Fibroblast of skin of right quadriceps (primary cell): ENCODE measurements around the gene ADCY10.
"Not testable (repeated sequence)": the region's sequence is repeated elsewhere in the genome, so short reads cannot be mapped to it uniquely, and the experiment has no call there.

ENCODE experiments used
- DNase-seq: peaks from one replicate; pipeline ENCODE4 v3.0.0-alpha.2; 2013

ADCY10 gene

DNA sequence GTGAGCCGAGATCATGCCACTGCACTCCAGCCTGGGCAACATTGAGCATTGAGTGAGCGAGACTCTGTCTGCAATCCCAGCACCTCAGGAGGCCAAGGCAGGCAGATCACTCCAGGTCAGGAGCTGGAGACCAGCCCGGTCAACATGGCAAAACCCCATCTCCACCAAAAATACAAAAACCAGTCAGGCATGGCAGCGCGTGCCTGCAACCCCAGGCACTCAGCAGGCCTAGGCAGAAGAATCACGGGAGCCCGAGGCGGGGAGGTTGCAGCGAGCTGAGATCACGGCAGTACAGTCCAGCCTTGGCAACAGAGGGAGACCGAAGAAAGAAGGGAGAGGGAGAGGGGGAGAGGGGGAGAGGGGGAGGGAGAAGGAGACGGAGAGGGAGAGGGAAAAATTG, 107.3 kb downstream of the ADCY10 start:
- DNase-seq: not testable (repeated sequence)

DNA sequence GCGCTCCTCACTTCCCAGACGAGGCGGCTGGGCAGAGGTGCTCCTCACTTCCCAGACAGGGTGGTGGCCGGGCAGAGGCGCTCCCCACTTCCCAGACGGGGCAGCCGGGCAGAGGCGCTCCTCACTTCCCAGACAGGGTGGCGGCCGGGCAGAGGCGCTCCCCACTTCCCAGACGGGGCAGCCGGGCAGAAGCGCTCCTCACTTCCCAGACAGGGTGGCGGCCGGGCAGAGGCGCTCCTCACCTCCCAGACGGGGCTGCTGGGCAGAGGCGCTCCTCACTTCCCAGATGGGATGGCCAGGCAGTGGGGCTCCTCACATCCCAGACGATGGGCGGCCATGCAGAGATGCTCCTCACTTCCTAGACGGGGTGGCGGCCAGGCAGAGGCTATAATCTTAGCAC, 107.7 kb downstream of the ADCY10 start:
- not testable (repeated sequence) for DNase-seq

DNA sequence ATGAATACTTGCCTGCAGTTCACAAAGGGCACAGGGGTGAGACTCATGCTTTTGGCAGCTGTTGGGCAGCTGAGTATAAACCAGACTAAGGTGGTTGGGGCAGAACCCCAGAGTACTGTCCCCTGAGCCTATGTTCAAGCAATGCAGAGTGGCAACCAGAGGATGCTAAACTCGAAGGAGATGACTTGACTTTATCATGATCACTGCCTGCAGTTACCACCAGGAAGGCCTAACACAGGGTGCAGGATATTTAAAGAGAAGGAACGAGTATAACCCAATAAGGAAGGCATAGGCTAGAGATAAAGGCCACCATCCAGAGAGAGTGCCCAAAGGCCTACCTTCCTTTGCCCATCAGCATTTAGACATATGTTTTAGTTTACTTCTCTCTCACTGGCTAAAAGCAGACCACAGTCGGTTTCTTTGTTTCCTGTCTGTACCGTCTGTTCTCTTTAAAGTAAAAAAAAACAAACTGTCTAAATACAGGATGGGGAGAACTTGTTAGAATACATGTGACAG, 108.8 kb downstream of the ADCY10 start:
- DNase-seq: no peak

DNA sequence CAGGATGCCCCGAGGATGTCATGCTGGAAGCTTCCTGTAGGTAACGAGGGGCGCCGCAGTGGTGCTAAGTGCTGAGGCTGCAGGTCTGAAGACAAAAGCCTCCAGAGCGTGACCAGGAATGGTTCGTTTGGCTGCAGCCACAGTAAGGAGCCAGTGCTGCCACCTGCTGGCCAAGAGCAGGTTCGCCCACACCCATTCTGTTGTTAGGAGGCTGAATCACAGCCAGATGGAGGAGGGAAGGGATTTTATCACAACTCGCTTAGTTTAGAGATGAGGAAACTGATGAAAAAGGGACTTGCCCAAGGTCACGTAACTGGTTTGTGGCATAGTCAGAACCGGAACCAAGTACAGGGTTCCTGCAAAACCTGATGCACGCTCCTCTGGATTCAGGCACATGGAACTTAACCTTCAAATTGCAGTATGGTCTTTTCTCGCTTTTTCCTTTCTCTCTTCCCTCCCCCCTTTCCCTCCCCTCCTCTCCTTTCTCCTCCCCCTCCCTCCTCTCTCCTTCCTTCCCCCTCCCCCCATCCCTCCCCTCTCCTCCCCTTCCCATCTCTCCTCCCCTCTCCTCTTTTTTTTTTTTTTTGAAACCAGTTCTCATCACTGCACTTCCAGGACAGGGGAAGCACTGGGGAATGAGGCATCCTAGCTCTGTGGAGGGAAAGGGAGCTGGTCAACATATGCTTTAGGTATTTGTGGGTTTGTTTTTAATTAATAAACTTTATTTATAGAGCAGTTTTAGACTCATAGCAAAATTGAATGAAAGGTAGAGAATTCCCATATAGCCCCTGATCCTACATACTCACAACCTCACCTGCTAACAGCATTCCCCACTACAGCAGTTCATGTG, 110.4 kb downstream of the ADCY10 start:
- DNase-seq: peak; percentile 92

DNA sequence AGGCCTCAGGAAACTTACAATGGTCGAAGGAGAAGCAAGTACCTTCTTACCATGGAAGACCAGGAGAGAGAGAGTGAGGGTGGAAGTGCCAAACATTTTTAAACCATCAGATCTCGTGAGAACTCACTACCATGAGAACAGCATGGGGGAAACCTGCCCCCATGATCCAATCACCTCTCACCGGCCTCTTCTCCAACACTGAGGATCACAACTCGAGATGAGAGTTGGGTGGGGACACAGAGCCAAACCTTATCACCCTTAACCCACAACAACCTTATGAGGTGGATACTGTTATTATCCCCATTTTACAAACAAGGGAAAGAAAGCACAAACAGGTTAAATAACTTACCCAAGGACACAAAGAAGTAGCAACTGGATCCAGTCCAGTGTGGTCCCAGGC, 111.7 kb downstream of the ADCY10 start:
- DNase-seq: no peak

DNA sequence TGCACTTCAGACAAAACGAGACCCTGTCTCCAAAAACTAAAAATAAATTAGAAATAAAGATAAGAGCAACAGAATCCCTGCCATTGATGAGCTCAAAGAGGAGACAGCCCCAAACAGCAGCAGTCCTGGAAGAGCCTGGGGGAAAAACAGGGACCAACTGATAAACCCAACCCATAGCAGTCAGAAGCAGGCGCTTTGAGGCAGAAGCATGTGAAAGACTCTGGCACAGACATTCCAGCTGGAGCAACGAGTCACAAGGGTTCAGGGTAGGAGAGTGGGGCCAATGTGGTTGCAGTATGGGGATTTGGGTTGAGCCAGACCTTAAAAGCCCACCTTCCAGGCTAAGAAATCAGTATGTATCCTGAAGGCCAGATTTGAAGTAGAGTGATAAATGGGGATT, 113.7 kb downstream of the ADCY10 start:
- DNase-seq: no peak

DNA sequence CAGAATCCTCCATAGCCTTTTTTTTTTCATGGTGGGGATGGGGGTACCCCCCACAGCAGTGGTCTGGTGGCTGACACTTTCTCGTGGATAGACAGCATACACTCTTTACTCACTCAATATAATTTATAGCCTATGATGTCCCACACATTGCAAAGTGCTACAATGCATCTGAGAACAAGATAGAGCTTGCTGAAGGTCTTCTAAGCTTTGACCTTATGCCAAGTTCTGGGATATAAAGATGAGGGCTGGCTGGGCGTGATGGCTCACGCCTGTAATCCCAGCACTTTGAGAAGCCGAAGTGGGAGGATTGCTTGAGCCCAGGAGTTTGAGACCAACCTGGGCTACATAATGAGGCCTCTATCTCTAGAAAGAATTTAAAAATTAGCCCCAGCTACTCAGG, 114.2 kb downstream of the ADCY10 start:
- DNase-seq: no peak

DNA sequence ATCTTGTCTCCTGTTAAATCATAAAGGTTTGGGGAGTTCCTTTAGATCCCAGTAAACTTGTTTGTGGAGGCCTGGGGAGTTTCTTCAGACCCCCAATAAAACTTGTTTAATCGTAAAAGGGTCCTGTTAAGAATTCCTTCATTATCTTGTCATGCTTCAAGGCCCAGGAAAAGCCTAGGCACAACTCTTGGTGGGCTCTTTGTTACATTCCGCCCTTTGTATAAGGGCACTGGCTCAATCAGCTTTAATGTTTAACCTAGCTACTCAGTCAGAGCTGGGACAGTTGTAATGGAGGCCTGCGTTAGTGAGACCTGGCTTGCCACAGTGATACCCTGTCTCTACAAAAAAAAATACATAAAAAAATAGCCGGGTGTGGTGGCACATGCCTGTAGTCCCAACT, 115.0 kb downstream of the ADCY10 start:
- DNase-seq: no peak

DNA sequence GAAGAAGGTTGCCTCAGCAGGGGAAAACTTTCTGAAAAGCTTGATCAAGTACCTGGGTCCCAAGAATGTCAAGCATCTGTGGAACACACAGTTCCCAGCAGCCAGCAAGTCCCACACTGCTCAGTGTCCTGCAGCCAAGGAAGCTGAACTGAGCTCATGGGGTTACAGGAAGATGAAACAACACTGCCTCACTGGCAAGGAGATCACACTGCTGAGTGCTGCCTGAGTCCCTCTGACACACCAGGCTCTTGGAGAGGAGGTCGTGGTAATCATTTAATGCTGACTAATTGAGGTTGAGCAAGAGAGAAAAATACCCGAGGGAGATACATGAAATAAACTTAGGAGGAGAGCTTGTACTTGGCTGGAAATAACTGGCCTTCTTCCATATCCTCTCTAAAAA, 116.9 kb downstream of the ADCY10 start:
- DNase-seq: peak; percentile 98

DNA sequence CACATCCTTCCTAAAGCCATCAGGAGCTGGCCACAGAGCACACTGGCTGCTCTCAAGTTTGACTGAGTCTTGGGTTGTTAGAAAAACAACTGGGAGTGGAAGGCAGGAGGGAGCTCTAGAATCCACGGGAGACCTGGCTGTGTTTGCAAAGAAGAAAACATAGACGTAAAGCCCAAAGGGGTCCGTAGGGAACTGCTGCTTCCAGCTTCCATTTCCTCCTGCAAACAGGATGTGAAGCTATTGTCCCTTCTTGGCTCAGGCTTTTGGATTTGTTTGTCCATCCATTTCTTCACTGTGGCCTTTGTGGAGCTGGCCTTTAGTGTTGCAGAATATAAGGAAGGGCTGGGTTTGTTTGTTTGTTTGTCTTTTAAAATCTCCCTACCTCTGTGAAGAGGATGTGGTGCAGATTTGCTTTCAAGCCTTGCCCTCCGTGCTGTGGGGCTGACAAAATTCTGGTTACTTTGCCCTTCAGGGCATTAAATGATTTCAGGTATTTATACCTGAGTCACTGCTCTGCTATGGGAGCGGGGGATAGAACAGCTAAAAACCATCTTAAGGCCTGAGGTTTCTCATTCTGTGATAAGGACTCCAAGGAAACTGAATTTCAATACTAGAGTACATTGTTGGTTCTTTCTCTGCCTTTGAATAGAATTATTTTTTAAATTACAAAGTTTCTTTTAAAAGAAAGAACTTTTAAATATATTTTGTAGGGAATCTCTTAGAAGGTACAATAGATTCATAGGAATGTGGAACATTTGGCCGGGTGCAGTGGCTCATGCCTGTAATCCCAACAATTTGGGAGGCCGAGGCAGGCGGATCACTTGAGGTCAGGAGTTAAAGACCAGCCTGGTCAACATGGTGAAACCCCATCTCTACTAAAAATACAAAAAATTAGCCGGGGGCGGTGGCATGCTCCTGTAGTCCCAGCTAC, 117.9 kb downstream of the ADCY10 start:
- DNase-seq: no peak

DNA sequence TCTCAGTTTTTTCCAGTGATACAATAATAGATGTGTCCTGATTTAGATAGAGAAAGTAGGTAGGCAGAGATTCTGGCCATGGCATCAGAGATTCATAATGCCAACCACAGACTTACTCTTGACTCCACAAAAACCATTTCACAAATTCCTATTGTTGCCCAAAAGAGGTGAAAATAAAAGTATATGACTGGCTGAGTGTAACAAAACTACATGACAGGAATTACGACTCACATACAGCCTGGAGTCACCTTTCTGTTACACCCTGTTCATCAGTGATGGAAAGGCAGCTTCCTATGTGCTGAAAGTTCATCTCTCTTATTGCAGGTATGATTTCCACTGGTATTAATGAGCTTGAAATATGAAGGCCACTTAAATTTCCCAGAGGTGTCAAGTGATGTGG, 119.9 kb downstream of the ADCY10 start:
- DNase-seq: no peak

DNA sequence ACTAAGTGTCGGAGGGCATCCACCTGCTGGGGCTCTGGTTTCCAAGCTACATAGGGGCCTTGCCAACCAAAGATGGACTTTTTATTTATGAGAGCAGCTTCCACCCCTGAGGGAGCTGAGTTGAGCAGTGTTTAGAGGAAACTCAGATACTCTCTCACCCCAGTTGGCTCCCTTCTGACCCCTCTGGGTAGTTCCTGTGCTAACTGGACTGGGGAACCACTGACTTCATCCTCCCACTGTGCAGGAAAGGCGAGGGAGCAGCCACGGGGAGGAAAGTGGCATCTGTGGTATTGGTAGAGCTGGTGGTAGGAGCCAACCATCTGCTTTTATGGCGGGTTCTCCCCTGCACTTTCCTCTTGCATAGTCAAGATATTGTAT, 121.8 kb downstream of the ADCY10 start:
- no peak for DNase-seq

DNA sequence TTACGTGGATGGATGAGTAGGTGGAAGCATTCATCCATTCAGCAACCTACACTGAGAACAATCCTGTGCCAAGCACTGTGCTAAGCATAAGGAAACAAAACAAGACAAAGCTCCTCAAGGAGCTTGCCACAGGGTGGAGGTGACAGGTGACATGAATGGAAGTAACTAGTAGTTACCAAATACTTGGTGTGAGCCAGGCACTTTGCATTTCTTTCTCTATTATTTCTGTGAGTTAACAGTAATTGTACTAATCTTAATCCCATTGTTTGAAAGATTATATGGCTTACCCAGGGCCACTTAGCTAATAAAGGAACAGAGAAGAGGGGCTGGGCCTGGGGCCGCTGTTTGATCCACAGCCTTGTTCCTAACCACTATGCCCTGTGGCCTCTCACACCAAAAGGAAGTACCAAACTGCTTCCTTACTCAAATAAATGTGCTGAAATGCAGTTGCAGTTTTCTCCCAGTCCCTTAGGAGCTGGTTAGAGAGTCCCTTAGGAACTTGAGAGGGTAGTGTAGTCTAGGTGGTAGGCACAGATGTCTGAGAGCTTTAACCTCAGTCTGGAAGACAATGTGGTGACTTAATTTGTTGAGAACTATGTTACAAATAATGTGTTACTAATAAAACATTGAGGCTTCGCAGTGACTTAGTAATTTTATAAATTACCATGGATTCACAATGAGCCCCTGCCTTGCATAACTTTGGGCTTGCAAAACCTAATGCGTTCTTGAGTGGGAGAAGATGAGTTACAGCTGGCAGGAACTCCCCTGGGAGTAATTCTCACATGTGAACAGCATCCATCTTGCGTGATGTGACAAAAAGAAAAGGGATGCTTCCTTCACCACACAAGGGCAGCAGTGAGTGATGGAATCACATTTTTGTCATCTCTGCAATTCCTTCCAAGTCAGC, 122.4 kb downstream of the ADCY10 start:
- peak; percentile 99 for DNase-seq

DNA sequence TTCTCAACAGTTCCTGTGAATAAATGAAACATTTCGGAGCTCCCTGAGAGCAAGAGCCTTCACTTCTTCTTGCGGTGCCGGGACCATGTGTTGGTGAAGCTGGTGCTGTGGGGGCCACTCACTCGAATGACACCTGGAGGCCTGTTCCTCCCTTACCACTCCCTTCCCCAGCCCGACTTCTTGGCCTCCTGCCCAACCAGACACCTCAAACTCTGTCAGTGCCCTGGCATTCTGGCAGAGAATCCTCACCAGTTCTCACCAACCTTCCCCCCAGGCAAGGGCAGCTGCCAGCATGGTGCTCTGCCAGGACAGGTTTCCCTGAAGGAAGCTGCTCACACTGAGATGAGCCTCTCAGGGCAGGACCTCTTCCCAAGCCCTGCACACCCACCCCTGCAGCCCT, 123.8 kb downstream of the ADCY10 start:
- no peak for DNase-seq

DNA sequence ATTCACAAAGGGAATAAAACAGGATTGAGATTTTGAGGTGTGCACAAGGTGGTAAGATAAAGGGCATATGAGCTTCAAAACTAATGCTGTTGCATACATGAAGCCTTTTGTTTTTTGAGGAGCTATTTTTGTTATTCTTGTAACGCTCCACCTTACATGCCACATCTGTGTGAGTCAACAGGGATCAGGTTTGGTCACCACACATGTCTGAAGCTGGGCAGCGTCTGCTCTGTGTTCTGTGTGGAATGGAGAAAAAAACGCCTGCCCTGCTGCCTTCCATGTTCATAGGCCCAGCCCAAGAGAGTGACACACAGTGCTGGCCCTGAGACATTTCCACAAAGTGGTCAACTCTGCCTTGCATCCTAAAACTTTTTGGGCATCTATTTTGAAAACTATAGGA, 124.4 kb downstream of the ADCY10 start:
- DNase-seq: no peak

DNA sequence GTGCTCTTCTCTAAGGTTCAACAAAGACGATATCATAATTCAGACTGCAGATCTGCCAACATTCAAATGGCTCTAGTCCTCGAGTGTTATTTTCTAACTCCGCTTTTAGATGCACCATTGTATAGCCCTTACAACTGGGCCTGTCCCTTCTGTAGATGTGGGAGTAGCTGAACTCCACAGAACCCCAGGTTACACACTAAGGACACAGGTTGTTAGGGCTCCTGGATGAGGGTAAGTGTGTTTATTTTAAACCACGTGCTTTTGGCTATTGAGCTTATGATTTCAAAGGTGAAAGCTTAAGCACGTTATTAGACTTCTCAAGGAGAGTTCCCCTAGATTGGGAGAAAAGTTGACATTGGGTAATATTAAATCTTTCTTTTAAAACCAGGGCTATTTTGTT, 127.4 kb downstream of the ADCY10 start:
- DNase-seq: no peak

DNA sequence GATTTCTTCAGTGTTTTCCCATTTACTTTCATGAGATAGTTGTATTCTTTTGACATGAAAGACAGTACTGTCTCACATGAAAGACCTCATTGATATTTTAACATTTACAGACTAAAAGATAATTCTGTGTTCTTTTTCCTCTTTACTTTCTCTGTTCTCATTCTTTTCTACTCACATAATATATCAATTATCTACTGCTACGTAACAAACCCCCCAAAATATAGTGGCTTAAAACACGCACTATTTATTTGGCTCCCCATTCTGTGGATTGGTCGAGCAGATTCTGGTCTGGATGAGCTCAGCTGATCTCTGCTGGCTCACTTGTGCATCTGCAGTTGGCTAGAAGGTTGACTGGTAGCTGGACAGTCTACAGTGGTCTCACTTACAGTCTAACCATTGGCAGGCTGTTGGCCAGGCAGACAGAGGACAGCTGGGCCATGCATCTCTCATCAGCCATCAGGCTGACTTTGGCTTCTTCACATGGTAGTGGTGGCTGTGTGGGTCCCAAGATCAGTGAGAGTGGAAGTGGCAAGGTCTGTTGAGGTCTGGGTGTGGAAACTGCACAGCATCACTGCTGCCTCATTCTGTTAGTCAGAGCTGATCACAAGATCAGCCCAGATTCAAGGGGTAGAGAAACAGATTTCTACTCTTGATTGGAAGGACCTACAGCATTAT, 128.9 kb downstream of the ADCY10 start:
- no peak for DNase-seq

DNA sequence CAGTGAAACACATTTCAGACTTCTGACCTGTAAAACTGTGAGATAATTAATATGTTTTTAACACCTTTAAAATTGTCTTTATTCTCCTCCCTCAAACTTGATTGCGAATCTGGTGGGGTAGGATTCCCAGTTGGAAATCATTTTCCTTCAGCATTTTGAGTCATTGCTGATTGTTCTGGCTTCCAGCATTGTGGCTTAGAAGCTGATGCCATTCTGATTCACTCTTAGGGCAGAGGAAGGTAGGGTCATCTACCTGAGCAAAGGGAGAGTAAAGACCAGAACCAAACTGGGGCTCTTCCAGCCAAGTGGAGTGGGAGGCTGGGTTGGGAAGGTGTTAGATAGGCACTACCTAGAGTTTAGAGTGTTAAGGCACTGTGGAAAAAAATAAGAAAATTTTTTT, 131.0 kb downstream of the ADCY10 start:
- DNase-seq: no peak

DNA sequence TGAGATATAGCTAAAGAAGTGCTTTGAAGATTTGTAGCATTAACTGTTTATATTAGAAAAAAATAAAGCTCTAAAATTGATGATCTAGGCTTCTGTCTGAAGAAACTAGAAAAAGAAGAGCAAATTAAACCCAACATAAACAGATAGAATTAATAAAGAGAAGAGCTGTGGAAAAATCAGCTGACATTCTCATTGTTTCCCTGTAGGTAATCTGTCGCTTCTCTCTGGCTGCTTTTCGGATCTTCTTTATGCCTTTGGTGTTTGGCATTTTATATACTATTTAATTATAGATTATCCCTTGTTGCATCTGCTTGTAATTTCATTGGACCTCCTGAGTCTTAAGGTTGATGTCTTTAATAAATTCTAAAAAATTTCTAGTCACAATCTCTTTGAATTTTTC, 132.4 kb downstream of the ADCY10 start:
- no peak for DNase-seq

DNA sequence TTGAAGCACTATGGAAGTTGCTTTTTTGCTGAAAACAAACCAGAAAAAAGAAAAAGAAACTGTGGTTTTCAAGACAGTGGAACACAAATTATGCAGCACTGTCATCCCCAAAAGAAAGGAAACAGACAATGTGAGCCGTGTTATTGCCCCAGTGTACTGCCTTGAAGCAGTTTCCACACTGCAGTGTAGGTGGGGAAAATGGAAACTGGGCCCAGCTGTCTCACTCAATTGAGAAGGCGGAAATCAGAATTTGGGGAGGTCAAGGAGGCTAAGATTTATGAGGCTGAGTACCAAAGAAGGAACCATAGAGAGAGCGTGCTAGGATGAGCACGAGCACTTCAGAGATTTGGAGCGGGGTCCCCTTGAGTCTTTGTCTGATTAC, 136.7 kb downstream of the ADCY10 start:
- DNase-seq: no peak

DNA sequence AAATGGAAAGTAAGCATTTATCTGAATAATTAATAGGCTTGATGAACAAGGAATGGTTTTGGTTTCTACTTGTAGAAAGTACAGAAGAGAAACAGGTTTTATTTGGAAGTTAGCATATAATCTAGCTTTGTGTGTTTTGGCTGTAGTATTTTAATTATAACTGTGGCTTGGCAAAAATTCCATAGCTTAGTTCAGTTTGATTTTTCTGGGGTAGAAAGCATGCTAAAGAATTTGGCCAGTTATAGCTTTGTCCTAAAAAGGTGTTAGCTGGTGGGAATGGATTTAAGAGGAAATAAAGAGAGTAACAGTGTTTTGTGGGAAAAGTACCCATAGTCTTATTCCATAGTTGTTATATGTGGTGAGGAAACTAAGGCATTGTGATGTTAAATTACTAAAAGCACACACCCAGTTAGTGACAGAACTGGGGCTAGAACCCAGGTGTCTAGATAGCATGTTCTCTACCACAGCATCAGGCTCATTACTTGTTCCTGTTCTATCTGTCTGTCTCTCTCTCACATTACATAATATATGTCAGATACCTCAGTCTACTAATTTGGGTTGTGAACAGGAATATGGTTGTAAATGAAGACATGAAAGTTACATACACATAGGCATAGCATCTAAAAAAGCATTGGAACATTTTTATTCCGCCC, 137.2 kb downstream of the ADCY10 start:
- no peak for DNase-seq

DNA sequence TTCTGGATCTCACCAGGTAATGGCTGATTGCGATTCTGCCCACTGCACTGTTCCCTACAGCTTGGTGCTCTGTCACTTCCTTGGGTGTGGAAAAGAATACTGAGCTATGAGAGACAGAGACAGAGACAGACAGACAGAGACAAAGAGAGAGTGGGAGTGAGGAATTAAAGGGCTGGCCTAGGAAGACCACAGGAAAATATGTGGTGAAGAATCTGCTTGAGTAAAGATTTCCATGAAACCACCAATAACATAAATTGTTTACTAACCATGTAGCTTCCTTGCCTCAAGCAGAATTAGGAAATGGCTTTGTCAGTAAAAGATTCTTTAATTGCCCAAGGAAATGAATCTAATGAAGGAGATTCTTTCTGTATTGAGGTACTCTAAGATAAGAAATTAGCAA, 137.8 kb downstream of the ADCY10 start:
- DNase-seq: peak; percentile 36
